ENCODE results near the gene EOMES. TPM values are rescaled to one million over a fixed set of nuclear protein-coding genes. Genes with fewer than 3 reads are reported as not detected.

Gene EOMES
- total and polyA plus RNA-seq, 2 donors (not counting 1 experiment from before 2014, with no cell fraction given) = under 0.01 to 0.01 TPM

DNA sequence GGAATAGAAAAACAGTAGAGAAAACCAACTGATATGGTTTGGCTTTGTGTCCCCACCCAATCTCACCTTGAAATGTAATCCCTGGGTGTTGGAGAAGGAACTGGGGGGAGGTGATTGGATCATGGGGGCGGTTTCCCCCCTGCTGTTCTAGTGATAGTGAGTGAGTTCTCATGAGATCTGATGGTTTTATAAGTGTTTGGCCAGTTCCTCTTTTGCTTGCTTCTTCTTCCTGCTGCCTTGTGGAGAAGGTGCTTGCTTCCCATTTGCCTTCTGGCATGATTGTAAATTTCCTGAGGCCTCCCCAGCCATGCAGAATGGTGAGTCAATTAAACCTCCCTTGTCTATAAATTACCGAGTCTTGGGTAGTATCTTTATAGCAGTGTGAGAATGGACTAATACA is 48.4 kb downstream of the EOMES start:
- no peak for DNase-seq (ENCODE audit: low read depth in 2 of 2)
- no peak overlapping the region for H2AFZ ChIP-seq (ENCODE audit: low read length)

DNA sequence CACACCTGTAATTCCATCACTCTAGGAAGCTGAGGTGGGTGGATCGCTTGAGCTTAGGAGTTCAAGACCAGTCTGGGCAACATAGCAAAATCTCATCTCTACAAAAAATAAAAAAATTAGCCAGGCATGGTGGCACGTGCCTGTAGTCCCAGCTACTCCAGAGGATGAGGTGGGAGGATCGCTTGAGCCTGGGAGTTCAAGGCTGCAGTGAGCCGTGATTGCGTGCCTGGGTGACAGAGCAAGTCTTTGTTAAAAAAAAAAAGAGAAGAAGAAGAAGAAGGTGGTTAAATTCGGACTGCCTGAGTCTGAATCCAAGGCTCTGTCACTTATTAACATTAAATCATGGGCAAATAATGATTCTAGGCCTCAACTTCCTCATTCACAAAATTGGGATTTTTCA is 51.0 kb downstream of the EOMES start:
- Histone ChIP-seq H3K4me1 (ENCODE audit: control insufficient read depth, extremely low read depth, insufficient read depth, low read length) (peaks cover 2% of the 10 kb centered on the region), H3K4me3 (replicated peaks in 1 of 4; ENCODE audit: control extremely low read depth in 1 of 4, insufficient read depth in 1 of 4, low read depth in 3 of 4, low read length in 4 of 4) (no peak overlapping the region), H3K36me3 (ENCODE audit: control insufficient read depth, insufficient read depth, low read length) (no peaks in the 10 kb centered on the region), H3K9me3 (ENCODE audit: control insufficient read depth, insufficient read depth, low read depth, low read length) (no peaks in the 10 kb centered on the region), H2AFZ (ENCODE audit: low read length) (no peak overlapping the region), H3K9ac (ENCODE audit: insufficient read depth, low read length) (no peak overlapping the region), H3K27me3 (ENCODE audit: control insufficient read depth, insufficient read depth, low read length) (no peaks in the 10 kb centered on the region), H4K20me1 (ENCODE audit: control insufficient read depth, extremely low read depth, insufficient read depth, low read length) (no peaks in the 10 kb centered on the region), H3K27ac (ENCODE audit: insufficient read depth, low read length) (no peak overlapping the region), H3K4me2 (ENCODE audit: extremely low read depth, insufficient read depth, low read length) (no peak overlapping the region), H3K79me2 (ENCODE audit: control insufficient read depth, insufficient read depth, low read length) (no peaks in the 10 kb centered on the region)
- no peak for DNase-seq (ENCODE audit: low read depth in 2 of 2)
- no peak for TF ChIP-seq EZH2 (IDR thresholded peaks at IDR 0.05; ENCODE audit: low read length, missing control alignments)
- TF ChIP-seq, protein P1, sequence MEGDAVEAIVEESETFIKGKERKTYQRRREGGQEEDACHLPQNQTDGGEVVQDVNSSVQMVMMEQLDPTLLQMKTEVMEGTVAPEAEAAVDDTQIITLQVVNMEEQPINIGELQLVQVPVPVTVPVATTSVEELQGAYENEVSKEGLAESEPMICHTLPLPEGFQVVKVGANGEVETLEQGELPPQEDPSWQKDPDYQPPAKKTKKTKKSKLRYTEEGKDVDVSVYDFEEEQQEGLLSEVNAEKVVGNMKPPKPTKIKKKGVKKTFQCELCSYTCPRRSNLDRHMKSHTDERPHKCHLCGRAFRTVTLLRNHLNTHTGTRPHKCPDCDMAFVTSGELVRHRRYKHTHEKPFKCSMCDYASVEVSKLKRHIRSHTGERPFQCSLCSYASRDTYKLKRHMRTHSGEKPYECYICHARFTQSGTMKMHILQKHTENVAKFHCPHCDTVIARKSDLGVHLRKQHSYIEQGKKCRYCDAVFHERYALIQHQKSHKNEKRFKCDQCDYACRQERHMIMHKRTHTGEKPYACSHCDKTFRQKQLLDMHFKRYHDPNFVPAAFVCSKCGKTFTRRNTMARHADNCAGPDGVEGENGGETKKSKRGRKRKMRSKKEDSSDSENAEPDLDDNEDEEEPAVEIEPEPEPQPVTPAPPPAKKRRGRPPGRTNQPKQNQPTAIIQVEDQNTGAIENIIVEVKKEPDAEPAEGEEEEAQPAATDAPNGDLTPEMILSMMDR (conservative IDR thresholded peaks at IDR 0.05 in 1 of 2, IDR thresholded peaks at IDR 0.05 in 1 of 2; ENCODE audit: low read depth in 1 of 2, low read length in 2 of 2) = no peak

More for the DNA sequence above, 48.4 kb downstream of the EOMES start:
- Histone ChIP-seq H4K20me1 (ENCODE audit: control insufficient read depth, extremely low read depth, insufficient read depth, low read length) (no peaks in the 10 kb centered on the region), H3K27ac (ENCODE audit: insufficient read depth, low read length) (no peak overlapping the region), H3K4me1 (ENCODE audit: control insufficient read depth, extremely low read depth, insufficient read depth, low read length) (peaks cover 4% of the 10 kb centered on the region), H3K9me3 (ENCODE audit: control insufficient read depth, insufficient read depth, low read depth, low read length) (no peaks in the 10 kb centered on the region), H3K4me2 (ENCODE audit: extremely low read depth, insufficient read depth, low read length) (no peak overlapping the region), H3K36me3 (ENCODE audit: control insufficient read depth, insufficient read depth, low read length) (no peaks in the 10 kb centered on the region), H3K79me2 (ENCODE audit: control insufficient read depth, insufficient read depth, low read length) (no peaks in the 10 kb centered on the region), H3K4me3 (replicated peaks in 1 of 4; ENCODE audit: control extremely low read depth in 1 of 4, insufficient read depth in 1 of 4, low read depth in 3 of 4, low read length in 4 of 4) (no peak overlapping the region), H3K27me3 (ENCODE audit: control insufficient read depth, insufficient read depth, low read length) (no peaks in the 10 kb centered on the region), H3K9ac (ENCODE audit: insufficient read depth, low read length) (no peak overlapping the region)
- TF ChIP-seq, protein P1 (conservative IDR thresholded peaks at IDR 0.05 in 1 of 2, IDR thresholded peaks at IDR 0.05 in 1 of 2; ENCODE audit: low read depth in 1 of 2, low read length in 2 of 2) = no peak
- no peak for TF ChIP-seq EZH2 (IDR thresholded peaks at IDR 0.05; ENCODE audit: low read length, missing control alignments)

DNA sequence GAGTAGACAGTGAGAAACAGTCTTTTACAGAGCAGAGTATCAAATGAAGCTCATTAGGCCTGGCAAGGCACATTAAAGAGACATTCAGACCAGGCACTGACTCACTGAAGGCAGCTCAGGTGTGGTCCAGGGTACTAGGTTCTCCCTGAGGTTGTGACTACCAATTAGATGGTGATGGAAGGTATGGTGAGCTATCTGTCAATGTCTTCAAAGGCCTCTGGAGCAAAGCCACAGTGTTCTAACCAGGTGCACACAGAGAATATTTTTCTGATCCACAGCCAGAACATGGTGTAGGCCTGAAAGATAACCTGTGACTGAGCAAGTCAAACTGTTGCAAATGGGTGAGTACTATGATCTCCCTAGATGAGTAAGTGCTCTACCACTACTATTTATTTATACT is 51.5 kb downstream of the EOMES start:
- no peak for TF ChIP-seq EZH2 (IDR thresholded peaks at IDR 0.05; ENCODE audit: low read length, missing control alignments)
- TF ChIP-seq, protein P1 (conservative IDR thresholded peaks at IDR 0.05 in 1 of 2, IDR thresholded peaks at IDR 0.05 in 1 of 2; ENCODE audit: low read depth in 1 of 2, low read length in 2 of 2) = no peak
- H3K4me2 ChIP-seq (ENCODE audit: extremely low read depth, insufficient read depth, low read length) = no peak overlapping the region
- peaks cover 2% of the 10 kb centered on the region for H3K4me1 ChIP-seq (ENCODE audit: control insufficient read depth, extremely low read depth, insufficient read depth, low read length)
- no peaks in the 10 kb centered on the region for H3K36me3 ChIP-seq (ENCODE audit: control insufficient read depth, insufficient read depth, low read length)
- no peaks in the 10 kb centered on the region for H4K20me1 ChIP-seq (ENCODE audit: control insufficient read depth, extremely low read depth, insufficient read depth, low read length)
- H3K27ac ChIP-seq (ENCODE audit: insufficient read depth, low read length) = no peak overlapping the region
- H3K79me2 ChIP-seq (ENCODE audit: control insufficient read depth, insufficient read depth, low read length) = no peaks in the 10 kb centered on the region
- no peak overlapping the region for H3K9ac ChIP-seq (ENCODE audit: insufficient read depth, low read length)
- no peak overlapping the region for H2AFZ ChIP-seq (ENCODE audit: low read length)
- no peaks in the 10 kb centered on the region for H3K27me3 ChIP-seq (ENCODE audit: control insufficient read depth, insufficient read depth, low read length)
- no peak for DNase-seq (ENCODE audit: low read depth in 2 of 2)
- H3K4me3 ChIP-seq (replicated peaks in 1 of 4; ENCODE audit: control extremely low read depth in 1 of 4, insufficient read depth in 1 of 4, low read depth in 3 of 4, low read length in 4 of 4) = no peak overlapping the region
- H3K9me3 ChIP-seq (ENCODE audit: control insufficient read depth, insufficient read depth, low read depth, low read length) = no peaks in the 10 kb centered on the region

Measured in fibroblast of lung (primary cell).